ENCODE measurements around the gene EVC.
"Not testable (repeated sequence)": the region's sequence is repeated elsewhere in the genome, so short reads cannot be mapped to it uniquely, and the experiment has no call there.

The EVC gene

GRCh38 chr4:5719350-5720055, 8.5 kb downstream of the EVC start:
- no peak for DNase-seq (ENCODE audit: low read depth)
- H3K4me3 ChIP-seq (replicated peaks; ENCODE audit: low read depth, low read length) = no peak overlapping the region
- TF ChIP-seq, protein P1, sequence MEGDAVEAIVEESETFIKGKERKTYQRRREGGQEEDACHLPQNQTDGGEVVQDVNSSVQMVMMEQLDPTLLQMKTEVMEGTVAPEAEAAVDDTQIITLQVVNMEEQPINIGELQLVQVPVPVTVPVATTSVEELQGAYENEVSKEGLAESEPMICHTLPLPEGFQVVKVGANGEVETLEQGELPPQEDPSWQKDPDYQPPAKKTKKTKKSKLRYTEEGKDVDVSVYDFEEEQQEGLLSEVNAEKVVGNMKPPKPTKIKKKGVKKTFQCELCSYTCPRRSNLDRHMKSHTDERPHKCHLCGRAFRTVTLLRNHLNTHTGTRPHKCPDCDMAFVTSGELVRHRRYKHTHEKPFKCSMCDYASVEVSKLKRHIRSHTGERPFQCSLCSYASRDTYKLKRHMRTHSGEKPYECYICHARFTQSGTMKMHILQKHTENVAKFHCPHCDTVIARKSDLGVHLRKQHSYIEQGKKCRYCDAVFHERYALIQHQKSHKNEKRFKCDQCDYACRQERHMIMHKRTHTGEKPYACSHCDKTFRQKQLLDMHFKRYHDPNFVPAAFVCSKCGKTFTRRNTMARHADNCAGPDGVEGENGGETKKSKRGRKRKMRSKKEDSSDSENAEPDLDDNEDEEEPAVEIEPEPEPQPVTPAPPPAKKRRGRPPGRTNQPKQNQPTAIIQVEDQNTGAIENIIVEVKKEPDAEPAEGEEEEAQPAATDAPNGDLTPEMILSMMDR (IDR thresholded peaks at IDR 0.05; ENCODE audit: low read length, missing control alignments) = no peak

DNA sequence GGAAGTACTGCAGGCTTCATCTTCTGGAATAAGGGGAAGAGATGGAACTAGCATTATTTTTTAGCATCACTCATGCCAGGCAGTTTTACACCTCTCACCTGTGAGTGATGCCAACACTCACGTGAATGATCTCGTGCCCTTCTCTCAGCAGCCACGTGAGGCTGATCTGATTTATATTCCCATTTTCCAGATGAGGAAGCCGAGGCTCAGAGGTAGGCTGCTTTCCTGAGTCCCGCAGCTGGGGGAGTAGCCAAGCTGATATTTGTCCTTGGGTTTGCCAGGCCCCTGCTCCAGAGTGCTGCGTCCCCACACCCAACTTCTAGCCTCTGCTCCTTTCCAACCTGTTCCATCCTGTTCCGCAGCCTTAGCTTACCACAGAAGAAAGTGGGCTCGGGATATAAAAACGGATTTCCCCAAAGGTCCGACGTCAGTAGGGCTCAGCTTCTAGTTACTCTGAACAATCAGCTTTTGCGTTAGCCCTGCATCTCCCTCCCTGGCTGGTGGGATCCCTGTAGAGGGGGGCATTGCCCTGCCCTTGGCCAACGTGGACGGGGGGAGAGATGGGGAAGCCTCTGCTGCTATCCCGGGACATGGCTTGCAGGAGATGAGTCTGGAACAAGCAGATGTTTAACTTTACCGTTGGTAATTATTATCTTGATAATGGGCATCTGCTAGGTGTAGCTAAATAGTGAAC, 9.3 kb downstream of the EVC start:
- H3K4me3 ChIP-seq (replicated peaks; ENCODE audit: low read depth, low read length) = no peak overlapping the region
- TF ChIP-seq, protein P1 (IDR thresholded peaks at IDR 0.05; ENCODE audit: low read length, missing control alignments) = no peak
- DNase-seq (ENCODE audit: low read depth) = no peak

GRCh38 chr4:5720980-5721379, 10.0 kb downstream of the EVC start:
- TF ChIP-seq, protein P1 (IDR thresholded peaks at IDR 0.05; ENCODE audit: low read length, missing control alignments) = no peak
- no peak overlapping the region for H3K4me3 ChIP-seq (replicated peaks; ENCODE audit: low read depth, low read length)
- no peak for DNase-seq (ENCODE audit: low read depth)

GRCh38 chr4:5721923-5722322, 10.9 kb downstream of the EVC start:
- no peak for DNase-seq (ENCODE audit: low read depth)
- TF ChIP-seq, protein P1 (IDR thresholded peaks at IDR 0.05; ENCODE audit: low read length, missing control alignments) = no peak
- no peak overlapping the region for H3K4me3 ChIP-seq (replicated peaks; ENCODE audit: low read depth, low read length)

DNA sequence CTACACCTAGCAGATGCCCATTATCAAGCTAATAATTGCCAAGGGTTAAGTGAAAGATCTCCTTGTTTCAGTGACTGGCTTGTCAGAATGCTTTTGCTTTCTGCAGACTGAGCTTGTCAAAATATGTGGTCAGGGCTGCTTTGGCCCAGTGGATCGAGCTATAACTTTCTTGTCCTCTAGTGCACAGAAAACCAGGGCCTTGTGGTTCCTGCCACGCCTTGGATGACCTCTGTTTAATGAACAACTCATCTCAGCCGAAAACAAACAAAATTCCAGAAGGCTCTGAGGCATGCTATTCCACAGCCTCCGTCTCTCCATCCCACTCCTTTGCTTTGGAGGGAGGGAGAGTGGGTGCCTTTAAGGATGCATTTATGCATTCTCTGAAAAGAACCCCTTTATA, 11.3 kb downstream of the EVC start:
- TF ChIP-seq, protein P1 (IDR thresholded peaks at IDR 0.05; ENCODE audit: low read length, missing control alignments) = no peak
- DNase-seq (ENCODE audit: low read depth) = no peak
- H3K4me3 ChIP-seq (replicated peaks; ENCODE audit: low read depth, low read length) = no peak overlapping the region

GRCh38 chr4:5724377-5724776, 13.4 kb downstream of the EVC start:
- TF ChIP-seq, protein P1 (IDR thresholded peaks at IDR 0.05; ENCODE audit: low read length, missing control alignments) = no peak
- no peak for DNase-seq (ENCODE audit: low read depth)
- no peak overlapping the region for H3K4me3 ChIP-seq (replicated peaks; ENCODE audit: low read depth, low read length)

DNA sequence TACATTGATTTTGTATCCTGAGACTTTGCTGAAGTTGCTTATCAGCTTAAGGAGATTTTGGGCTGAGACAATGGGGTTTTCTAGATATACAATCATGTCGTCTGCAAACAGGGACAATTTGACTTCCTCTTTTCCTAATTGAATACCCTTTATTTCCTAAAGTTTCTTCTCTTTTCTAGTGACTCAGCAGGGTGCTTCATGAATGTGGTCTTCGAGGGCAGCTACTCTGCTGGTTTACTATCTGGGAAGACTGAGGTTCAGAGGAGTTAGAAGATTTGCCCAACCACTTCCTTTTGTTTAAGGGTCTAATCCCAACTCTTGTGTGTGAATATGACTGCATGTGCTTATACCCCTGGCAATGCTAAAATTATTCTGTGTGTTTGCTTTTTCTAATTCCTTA, 17.4 kb downstream of the EVC start:
- not testable (repeated sequence) for DNase-seq (ENCODE audit: low read depth); H3K4me3 ChIP-seq (replicated peaks; ENCODE audit: low read depth, low read length)

Data from fibroblast of pulmonary artery (primary cell).